GM21825 (cell line): ENCODE results near the gene ZNF845.
"Not testable (repeated sequence)": the region's sequence is repeated elsewhere in the genome, so short reads cannot be mapped to it uniquely, and the experiment has no call there.

ENCODE experiments used
- ATAC-seq: cut with Tn5 transposase; IDR thresholded peaks from one replicate; pipeline ENCODE4 v1.9.1; 2021; ENCODE audit warnings: mild to moderate bottlenecking, moderate library complexity; ENCODE audit not compliant: unreplicated experiment

Gene ZNF845

GRCh38 chr19:53374743-53375142 lies 41.2 kb downstream of the ZNF845 start:
- ATAC-seq = no peak

- no peak for ATAC-seq
Observed at GRCh38 chr19:53381376-53381775, 47.8 kb downstream of the ZNF845 start.

GRCh38 chr19:53388168-53388567 lies 54.6 kb downstream of the ZNF845 start:
- ATAC-seq = no peak

GRCh38 chr19:53388904-53389303 lies 55.4 kb downstream of the ZNF845 start:
- ATAC-seq = no peak

GRCh38 chr19:53389571-53389970 lies 56.0 kb downstream of the ZNF845 start:
- no peak for ATAC-seq

GRCh38 chr19:53389978-53390377 lies 56.4 kb downstream of the ZNF845 start:
- ATAC-seq = no peak

- ATAC-seq = peak; percentile 6
Observed at GRCh38 chr19:53394522-53394973, 61.0 kb downstream of the ZNF845 start.

GRCh38 chr19:53394974-53395839 lies 61.7 kb downstream of the ZNF845 start, which contains the start of gene ZNF765:
TSS of gene ZNF765 (plus strand) at chr19:53395149. CDS start at chr19:53398016, 2,867 bp downstream.
- peak; percentile 79 for ATAC-seq

- not testable (repeated sequence) for ATAC-seq
Observed at GRCh38 chr19:53395840-53396524, 62.4 kb downstream of the ZNF845 start.

- ATAC-seq = no peak
Observed at GRCh38 chr19:53396525-53396868, 62.9 kb downstream of the ZNF845 start.

- not testable (repeated sequence) for ATAC-seq
Observed at GRCh38 chr19:53397918-53398317, 64.4 kb downstream of the ZNF845 start.
